ENCODE measurements around the gene CFAP221.

CFAP221 gene

GRCh38 chr2:119537792-119538191 is 6.5 kb upstream of the CFAP221 start:
- no peak for DNase-seq

- no peak for DNase-seq
Observed at GRCh38 chr2:119541476-119541875, 2.8 kb upstream of the CFAP221 start.

- DNase-seq, result no peak
Observed at GRCh38 chr2:119544939-119545475, 758 bp downstream of the CFAP221 start.

DNA sequence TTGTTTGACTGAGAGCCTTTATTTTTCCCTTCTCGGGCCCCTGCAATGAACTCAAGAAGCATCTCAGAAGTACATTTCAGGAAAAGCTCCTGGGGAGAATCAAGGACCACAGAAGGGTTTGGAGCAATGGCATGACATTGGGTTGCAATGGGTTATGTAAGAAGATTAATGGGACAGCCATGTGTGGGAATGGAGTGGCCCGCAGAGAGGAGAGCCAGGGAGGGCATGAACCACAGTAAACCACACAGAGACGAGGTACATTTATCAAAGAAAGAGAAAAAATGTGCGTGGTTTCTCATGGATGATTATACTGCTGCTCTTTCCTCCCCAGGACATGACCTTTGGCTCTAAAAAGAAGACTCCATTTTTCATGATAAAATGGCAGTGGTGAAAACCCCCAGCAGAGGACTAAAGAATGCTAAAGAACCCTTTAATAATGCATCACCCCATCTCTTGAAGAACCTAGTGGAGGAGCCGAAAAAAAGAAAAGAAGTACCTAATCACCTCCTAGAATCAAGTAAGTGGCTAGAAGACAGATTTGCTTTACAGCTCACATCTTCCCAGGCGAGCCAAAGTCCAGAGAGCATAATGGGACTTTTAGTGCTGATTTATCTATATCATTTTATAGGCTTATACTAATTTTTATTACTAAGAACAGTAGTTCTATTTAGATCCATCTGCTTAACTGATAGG is 1.7 kb downstream of the CFAP221 start:
- DNase-seq, result no peak

DNA sequence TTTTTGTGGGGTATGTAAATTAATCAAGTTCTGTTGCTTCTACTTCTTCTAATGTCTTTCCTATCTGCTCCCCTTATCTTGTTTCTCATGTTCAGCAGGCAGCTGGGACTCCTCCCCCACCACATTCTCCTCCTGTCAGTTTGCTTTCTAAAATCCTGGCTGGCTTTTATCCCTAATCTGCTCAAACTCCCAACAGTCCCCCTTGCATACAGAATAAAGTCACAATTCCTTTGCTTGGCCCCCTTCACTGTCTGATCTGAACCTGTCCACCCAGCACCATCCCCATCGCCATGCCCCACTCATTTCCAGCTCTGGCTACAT is 2.2 kb downstream of the CFAP221 start:
- DNase-seq, result no peak

- no peak for DNase-seq
Observed at GRCh38 chr2:119548516-119549120, 4.4 kb downstream of the CFAP221 start.

DNA sequence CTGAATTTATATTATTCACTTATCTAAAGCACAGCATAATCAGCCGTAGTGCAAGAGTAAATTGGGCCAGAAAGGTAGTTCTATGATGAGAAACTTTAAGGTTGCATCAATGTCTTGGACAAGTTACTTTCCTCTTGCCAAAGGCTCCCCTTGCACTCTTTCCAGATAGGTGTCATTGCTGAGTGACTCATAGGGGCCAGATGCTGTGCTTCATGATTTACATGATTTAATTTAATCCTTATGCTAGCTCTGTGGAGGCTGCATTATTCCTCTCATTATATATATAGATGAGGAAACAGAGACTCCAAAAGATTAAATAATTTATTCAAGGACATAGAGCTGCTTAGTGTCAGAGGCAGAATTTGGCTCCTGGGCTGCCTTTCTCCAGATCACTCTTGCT is 5.0 kb downstream of the CFAP221 start:
- DNase-seq, result no peak

DNA sequence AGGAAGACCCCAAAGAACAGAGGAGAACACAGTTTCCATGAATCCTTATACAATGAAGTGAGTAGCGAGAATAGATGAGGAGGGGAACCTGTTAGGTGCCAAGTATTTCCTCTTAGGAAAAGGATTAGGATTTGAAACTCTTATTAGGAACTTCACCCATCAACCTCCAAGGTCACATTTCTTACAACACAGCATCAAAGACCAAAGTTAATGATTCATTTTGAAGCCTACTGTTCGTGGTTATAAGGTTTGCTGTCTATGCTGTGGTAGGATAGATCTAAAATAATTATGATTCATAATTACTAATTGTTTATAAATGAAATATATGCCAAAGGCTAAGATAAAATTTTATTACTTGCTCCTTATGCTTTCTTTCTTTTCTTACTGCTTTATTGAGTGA is 6.1 kb downstream of the CFAP221 start:
- no peak for DNase-seq

DNA sequence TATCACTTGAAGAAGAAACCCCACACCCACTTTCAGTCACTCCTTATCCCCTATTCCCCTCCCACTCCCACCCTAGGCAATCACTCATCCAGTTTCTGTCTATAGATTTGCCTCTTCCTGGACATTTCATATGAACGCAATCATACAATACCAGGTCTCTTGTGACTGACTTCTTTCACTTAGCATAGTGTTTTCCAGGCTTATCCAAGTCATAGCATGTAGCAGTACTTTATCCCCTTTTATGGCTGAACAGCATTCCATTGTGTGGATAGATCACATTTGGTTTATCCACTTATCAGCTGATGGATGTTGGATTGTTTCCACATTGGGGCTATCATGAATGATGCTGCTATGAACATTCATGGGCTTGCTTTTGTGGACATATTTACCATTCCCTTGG is 6.6 kb downstream of the CFAP221 start:
- no peak for DNase-seq

DNA sequence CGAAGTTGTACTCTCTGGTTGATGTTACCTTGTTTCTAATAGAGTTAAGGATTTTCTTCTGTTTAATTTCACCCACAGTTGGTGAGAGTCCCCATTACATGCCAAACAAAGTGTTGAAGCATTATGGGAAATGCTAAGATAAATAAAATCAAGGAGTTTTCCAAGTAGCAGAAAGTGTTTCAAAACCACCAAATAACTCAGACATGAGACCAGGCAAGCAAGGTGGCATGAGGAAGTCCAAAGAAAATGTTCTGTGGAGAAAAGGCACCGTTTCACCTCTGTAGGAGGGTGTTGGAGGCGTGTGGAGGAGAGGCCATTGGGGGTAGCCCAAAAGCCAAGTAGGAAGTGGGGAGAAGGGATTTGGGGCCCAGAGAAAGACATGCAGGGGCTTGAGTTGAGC is 8.7 kb downstream of the CFAP221 start:
- DNase-seq, result no peak

DNA sequence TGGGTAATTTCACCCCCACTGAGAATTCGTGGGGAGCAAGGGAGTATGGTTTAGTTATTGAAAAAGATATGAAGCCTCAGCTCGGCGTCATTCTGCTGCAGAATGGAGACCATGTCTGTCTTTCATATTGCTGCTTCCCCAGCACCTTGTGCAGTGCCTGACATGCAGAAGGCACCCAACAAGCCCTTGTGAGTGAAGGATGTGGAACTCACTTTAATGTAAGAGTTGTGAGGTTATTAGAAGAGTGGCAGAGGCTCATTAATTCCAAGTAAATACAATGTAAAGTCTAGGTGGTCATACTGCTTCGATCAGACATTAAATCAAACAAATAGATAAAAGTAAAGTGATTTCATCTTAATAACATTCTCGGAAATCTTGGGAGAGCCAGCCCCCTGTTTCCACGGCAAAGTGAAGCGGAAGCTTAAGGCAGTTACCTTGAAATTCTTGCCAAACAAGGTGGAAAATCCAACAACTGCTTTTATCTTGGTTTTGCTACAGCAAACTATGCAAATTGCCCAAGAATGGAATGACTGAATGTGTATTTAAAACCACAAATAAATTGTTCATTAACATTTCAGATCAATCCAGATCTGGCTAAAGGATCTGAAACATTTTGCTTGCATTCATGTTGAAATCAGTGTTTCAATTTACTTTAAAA is 9.6 kb downstream of the CFAP221 start:
- DNase-seq, result no peak

DNA sequence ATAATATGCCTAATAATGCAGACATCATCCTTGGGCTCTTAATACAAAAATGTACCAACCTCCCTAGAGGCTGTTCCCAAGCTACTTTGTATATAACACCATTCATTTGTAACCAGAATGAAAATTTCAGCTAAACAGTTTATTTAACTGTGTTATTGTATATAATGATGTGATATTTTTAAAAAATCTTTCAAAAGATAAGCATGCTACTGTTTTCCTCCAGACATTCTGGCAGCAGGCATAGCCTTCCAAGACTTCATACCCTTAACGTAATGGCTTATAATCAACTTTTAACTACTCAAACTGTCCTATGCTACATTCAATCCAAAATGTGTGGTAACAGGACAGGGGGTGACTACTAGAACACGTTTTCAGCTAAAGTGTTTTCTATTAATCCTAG is 21.2 kb downstream of the CFAP221 start:
- DNase-seq, result no peak

GRCh38 chr2:119567292-119567691 is 23.0 kb downstream of the CFAP221 start:
- no peak for DNase-seq

GRCh38 chr2:119574108-119574815 is 30.0 kb downstream of the CFAP221 start:
- no peak for DNase-seq

DNA sequence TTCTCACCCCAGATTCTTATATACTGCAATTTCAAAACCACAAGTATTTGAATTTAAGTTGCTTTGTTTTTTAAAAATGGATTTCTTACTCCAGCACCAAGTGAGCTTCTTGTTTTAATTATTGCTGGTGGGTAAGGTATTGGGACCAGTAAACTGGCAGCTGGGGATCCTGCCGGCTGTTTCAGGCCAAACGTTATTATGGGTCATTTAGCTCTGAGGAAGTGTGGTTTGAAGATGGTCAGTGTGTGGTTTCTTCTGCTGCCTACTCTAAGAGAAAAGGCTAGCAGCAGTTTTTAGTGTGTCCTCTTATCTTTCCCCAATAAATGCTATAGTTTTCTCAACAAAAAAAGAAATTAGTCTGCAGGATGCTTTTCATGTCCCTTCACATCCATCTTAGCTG is 30.6 kb downstream of the CFAP221 start:
- DNase-seq, result no peak

GRCh38 chr2:119575439-119575838 is 31.2 kb downstream of the CFAP221 start:
- DNase-seq, result no peak

GRCh38 chr2:119579424-119580295 is 35.4 kb downstream of the CFAP221 start:
- no peak for DNase-seq

DNA sequence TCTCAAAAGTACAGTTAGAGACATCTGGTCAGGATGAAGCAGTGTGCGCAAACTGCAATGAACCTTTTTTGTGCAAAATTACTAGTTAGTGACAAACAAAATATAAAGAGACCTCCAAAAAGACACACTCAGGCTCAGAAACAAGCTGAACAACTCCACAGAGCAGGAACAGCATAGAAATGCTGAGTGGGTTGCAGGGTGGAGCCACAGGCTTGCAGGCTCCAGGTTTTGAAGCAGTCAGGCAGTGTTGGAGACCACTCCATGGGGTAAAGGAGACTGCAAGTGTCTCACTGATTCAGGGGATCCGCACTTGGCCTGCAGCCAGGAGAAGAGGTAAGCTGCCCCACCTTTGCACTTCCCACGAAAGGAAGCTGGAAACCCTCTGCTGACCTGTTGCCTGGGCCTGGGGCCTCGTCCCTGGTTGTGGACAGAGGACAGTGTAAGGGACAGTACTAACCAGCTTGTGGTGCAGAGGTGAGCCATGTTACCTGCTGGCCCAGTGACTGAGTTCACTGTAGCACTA is 36.4 kb downstream of the CFAP221 start:
- no peak for DNase-seq

- DNase-seq, result no peak
Observed at GRCh38 chr2:119583291-119583690, 39.0 kb downstream of the CFAP221 start.

DNA sequence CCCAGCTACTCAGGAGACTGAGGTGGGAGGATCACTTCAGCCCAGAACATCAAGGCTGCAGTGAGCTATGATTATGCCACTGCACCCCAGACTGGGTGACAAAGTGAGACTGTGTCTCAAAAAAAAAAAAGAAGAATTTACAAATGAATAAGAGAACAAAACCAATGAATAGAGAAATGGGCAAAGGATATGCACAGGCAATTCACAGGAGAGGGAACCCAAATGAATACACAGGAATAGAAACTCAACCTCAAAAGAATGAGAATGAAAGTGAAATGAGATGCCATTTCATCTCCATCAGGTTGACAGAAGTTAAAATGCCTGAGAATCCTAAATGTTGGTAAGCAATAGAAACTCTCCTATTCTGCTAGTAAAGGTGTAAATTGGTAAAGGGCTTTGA is 40.2 kb downstream of the CFAP221 start:
- no peak for DNase-seq

DNA sequence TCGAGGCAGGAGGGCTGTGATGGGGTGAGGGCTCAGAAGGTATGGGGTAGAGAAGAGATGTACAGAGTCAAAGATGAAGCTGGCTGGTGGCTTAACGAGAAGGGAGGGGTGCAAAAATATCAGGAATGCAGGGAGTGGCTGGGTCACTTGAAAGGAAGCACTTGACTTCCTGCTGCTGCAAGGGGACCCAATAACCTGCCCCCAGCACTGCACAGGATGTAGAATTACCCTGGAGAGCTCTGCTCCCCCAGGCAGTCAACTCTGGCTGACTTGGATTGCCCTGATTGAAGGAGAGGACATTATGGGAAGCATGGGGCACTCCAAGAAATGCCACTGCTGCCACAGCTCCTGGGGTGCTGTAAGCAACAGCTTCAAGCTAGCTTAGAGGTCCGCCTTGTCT is 41.8 kb downstream of the CFAP221 start:
- no peak for DNase-seq

DNA sequence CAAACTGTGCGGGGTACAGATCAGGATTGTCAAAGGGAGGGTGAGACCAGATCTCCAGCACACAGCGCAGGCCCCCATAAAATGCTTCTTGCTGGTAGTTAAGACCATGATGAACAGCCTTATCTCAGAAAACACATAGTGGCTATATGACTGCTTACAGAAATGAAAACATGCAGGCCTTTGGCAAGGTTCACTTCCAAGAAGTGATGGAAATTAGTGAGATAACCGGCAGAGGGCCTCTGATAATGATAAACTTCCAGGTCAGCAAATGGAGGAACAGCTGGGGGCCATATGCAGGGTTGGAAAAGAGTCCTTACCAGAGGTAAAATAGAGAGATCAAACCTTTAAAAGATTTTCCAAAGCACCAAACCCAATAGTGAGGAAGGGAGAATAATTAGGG is 46.6 kb downstream of the CFAP221 start:
- DNase-seq, result no peak
